ENCODE data around the gene LRRC37B.
"Not testable (repeated sequence)": the region's sequence is repeated elsewhere in the genome, so short reads cannot be mapped to it uniquely, and the experiment has no call there.

GRCh38 chr17:32079753-32080152, 72.6 kb downstream of the LRRC37B start:
- not testable (repeated sequence) for TF ChIP-seq CTCF (IDR thresholded peaks at IDR 0.05; ENCODE audit: low read depth, low read length, missing input control); MAX (IDR thresholded peaks at IDR 0.05); TAF1 (conservative IDR thresholded peaks at IDR 0.05); FOXA1 (IDR thresholded peaks at IDR 0.05)
